ENCODE data around the gene CTNNA3.

GRCh38 chr10:67537906-67538305, 158.1 kb downstream of the CTNNA3 start:
- TF ChIP-seq CTCF (IDR thresholded peaks at IDR 0.05) (no peak), POLR2A (IDR thresholded peaks at IDR 0.05) (no peak)
